Skeletal muscle cell (primary cell): ENCODE measurements around the gene ZNF391.
A peak's percentile ranks its signal among the peaks of the same experiment; 100 is the strongest.
"Not testable (repeated sequence)": the region's sequence is repeated elsewhere in the genome, so short reads cannot be mapped to it uniquely, and the experiment has no call there.

Experiments used
- DNase-seq: peaks from one replicate; pipeline ENCODE4 v3.0.0-alpha.2; 2010; ENCODE audit warnings: low read depth
- H3K4me3 ChIP-seq: 2 replicates; pipeline ENCODE4 v1.5.1; 2011; ENCODE audit warnings: low read depth, mild to moderate bottlenecking, control low read depth, low read length, moderate library complexity

Gene ZNF391

GRCh38 chr6:27415898-27416297 lies 27.3 kb downstream of the ZNF391 start:
- no peak overlapping the region for H3K4me3 ChIP-seq
- no peak for DNase-seq

- no peak for DNase-seq
- no peak overlapping the region for H3K4me3 ChIP-seq
Measured at GRCh38 chr6:27419363-27419762, 30.8 kb downstream of the ZNF391 start.

- H3K4me3 ChIP-seq, result peak overlapping the region; percentile 19
- no peak for DNase-seq
Measured at GRCh38 chr6:27422651-27423332, 34.2 kb downstream of the ZNF391 start.

GRCh38 chr6:27424851-27425250 lies 36.3 kb downstream of the ZNF391 start:
- not testable (repeated sequence) for H3K4me3 ChIP-seq, DNase-seq

- DNase-seq, result no peak
- no peak overlapping the region for H3K4me3 ChIP-seq
Measured at GRCh38 chr6:27426045-27426620, 37.6 kb downstream of the ZNF391 start.

- DNase-seq, result no peak
Measured at GRCh38 chr6:27428502-27428901, 39.9 kb downstream of the ZNF391 start.

GRCh38 chr6:27428966-27429365 lies 40.4 kb downstream of the ZNF391 start:
- no peak for DNase-seq
- no peak overlapping the region for H3K4me3 ChIP-seq

More at GRCh38 chr6:27428502-27428901, 39.9 kb downstream of the ZNF391 start:
- H3K4me3 ChIP-seq, result no peak overlapping the region

- DNase-seq, result no peak
Measured at GRCh38 chr6:27433714-27434113, 45.2 kb downstream of the ZNF391 start.

GRCh38 chr6:27439371-27439770 lies 50.8 kb downstream of the ZNF391 start:
- no peak for DNase-seq
- no peak overlapping the region for H3K4me3 ChIP-seq

More at GRCh38 chr6:27433714-27434113, 45.2 kb downstream of the ZNF391 start:
- no peak overlapping the region for H3K4me3 ChIP-seq

GRCh38 chr6:27441001-27441400 lies 52.4 kb downstream of the ZNF391 start:
- no peak for DNase-seq
- H3K4me3 ChIP-seq, result no peak overlapping the region

GRCh38 chr6:27442932-27443331 lies 54.4 kb downstream of the ZNF391 start:
- DNase-seq, result no peak
- H3K4me3 ChIP-seq, result no peak overlapping the region

- no peak overlapping the region for H3K4me3 ChIP-seq
- DNase-seq, result no peak
Measured at GRCh38 chr6:27448456-27448855, 59.9 kb downstream of the ZNF391 start.

- H3K4me3 ChIP-seq, result no peak overlapping the region
- no peak for DNase-seq
Measured at GRCh38 chr6:27451660-27452390, 63.3 kb downstream of the ZNF391 start.

- H3K4me3 ChIP-seq, result no peak overlapping the region
- DNase-seq, result no peak
Measured at GRCh38 chr6:27452496-27452897, 63.9 kb downstream of the ZNF391 start.
